GM23338 (cell line): Measurements from ENCODE around the gene DLG2. TPM values are rescaled to one million over a fixed set of nuclear protein-coding genes. Genes with fewer than 3 reads are reported as not detected.

Experiments
- ATAC-seq: fragments of 200-7000 bp; cut with Tn5 transposase; 3 replicates; pipeline ENCODE4 v1.9.1; 2020
- DNase-seq: peaks from one replicate; pipeline ENCODE4 v3.0.0-alpha.2; 2015; ENCODE audit warnings: low spot score
- H2AFZ ChIP-seq: fragments of 200-600 bp; sonication (generic); 2 replicates; pipeline ENCODE4 v1.8.0; 2016; ENCODE audit warnings: antibody characterized with exemption, mild to moderate bottlenecking, moderate library complexity
- H3F3A ChIP-seq: fragments of 200-600 bp; sonication (generic); replicated peaks from 2 replicates; pipeline ENCODE4 v1.8.0; 2017; ENCODE audit warnings: antibody characterized with exemption, mixed run types, low read depth
- H3K27ac ChIP-seq: fragments of 200-600 bp; sonication (generic); 2 replicates; pipeline ENCODE4 v1.6.1; 2016; ENCODE audit warnings: low read depth
- H3K27me3 ChIP-seq: fragments of 200-600 bp; sonication (generic); 2 replicates; pipeline ENCODE4 v1.8.0; 2016; ENCODE audit warnings: mild to moderate bottlenecking, mixed run types, moderate library complexity; ENCODE audit not compliant: insufficient read depth
- H3K36me3 ChIP-seq: fragments of 200-600 bp; sonication (generic); 2 replicates; pipeline ENCODE4 v1.8.0; 2016; ENCODE audit warnings: mild to moderate bottlenecking; ENCODE audit not compliant: insufficient read depth
- H3K4me1 ChIP-seq: fragments of 200-600 bp; sonication (generic); 2 replicates; pipeline ENCODE4 v1.8.0; 2016; ENCODE audit warnings: mild to moderate bottlenecking, moderate library complexity; ENCODE audit not compliant: insufficient read depth
- H3K4me2 ChIP-seq: fragments of 200-600 bp; sonication (generic); 2 replicates; pipeline ENCODE4 v1.7.1; 2017; ENCODE audit warnings: mixed run types
- H3K4me3 ChIP-seq: fragments of 200-600 bp; sonication (generic); 2 replicates; pipeline ENCODE4 v1.6.1; 2016; ENCODE audit warnings: mixed run types
- H3K79me2 ChIP-seq: fragments of 200-600 bp; sonication (generic); replicated peaks from 2 replicates; pipeline ENCODE4 v1.8.0; 2017; ENCODE audit warnings: mild to moderate bottlenecking; ENCODE audit not compliant: insufficient read depth
- H3K9me2 ChIP-seq: fragments of 200-600 bp; sonication (generic); 2 replicates; pipeline ENCODE4 v1.8.0; 2017; ENCODE audit not compliant: insufficient read depth
- H4K20me1 ChIP-seq: fragments of 200-600 bp; sonication (generic); replicated peaks from 2 replicates; pipeline ENCODE4 v1.8.0; 2017; ENCODE audit warnings: mild to moderate bottlenecking; ENCODE audit not compliant: insufficient read depth
- H3K27ac Mint-ChIP-seq: 2 replicates; pipeline ENCODE4 v1.8.0; 2020; ENCODE audit warnings: inconsistent platforms, mild to moderate bottlenecking, moderate library complexity, mixed read lengths
- H3K27me3 Mint-ChIP-seq: 3 replicates; pipeline ENCODE4 v1.8.0; 2022; ENCODE audit warnings: low read depth, mild to moderate bottlenecking, moderate library complexity, mixed read lengths, inconsistent platforms; ENCODE audit not compliant: insufficient read depth, poor library complexity
- H3K36me3 Mint-ChIP-seq: 3 replicates; pipeline ENCODE4 v1.8.0; 2021; ENCODE audit warnings: low read depth, mild to moderate bottlenecking, inconsistent platforms, moderate library complexity, mixed read lengths
- H3K4me1 Mint-ChIP-seq: 3 replicates; pipeline ENCODE4 v1.8.0; 2020; ENCODE audit warnings: mild to moderate bottlenecking, inconsistent platforms, mixed read lengths
- H3K4me3 Mint-ChIP-seq: 3 replicates; pipeline ENCODE4 v1.8.0; 2021; ENCODE audit warnings: moderate library complexity, mild to moderate bottlenecking, inconsistent platforms, mixed read lengths
- H3K9me3 Mint-ChIP-seq: 3 replicates; pipeline ENCODE4 v1.8.0; 2020; ENCODE audit warnings: moderate library complexity, mild to moderate bottlenecking, inconsistent platforms, mixed read lengths
- CREB1 ChIP-seq: fragments of 250-450 bp; sonication (Bioruptor Pico); IDR thresholded peaks from 2 replicates; pipeline ENCODE4 v1.5.0; 2020; ENCODE audit warnings: low read depth, mild to moderate bottlenecking, moderate library complexity
- CTCF ChIP-seq, 2 experiments: fragments of 200-600 bp in 1 of 2; sonication (generic) in 1 of 2; conservative IDR thresholded peaks; 2 replicates each; pipeline versions ENCODE4 v1.5.1 to v1.6.1; 2016 to 2017; ENCODE audit warnings: antibody characterized with exemption in 2 of 2, low read depth in 2 of 2, mild to moderate bottlenecking in 2 of 2, moderate library complexity in 1 of 2
- ETS1 ChIP-seq: IDR thresholded peaks from 2 replicates; pipeline ENCODE4 v1.6.1; 2016; ENCODE audit warnings: antibody characterized with exemption
- EZH2 ChIP-seq: fragments of 200-600 bp; sonication (generic); IDR thresholded peaks from one replicate; pipeline ENCODE4 v1.8.0; 2017; ENCODE audit warnings: antibody characterized with exemption, mild to moderate bottlenecking, low read depth; ENCODE audit not compliant: unreplicated experiment
- EZH2phosphoT487 ChIP-seq: fragments of 200-600 bp; sonication (generic); IDR thresholded peaks from one replicate; pipeline ENCODE4 v1.8.1; 2018; ENCODE audit warnings: antibody characterized with exemption; ENCODE audit not compliant: unreplicated experiment
- JUNB ChIP-seq: IDR thresholded peaks from one replicate; pipeline ENCODE4 v1.6.1; 2016; ENCODE audit warnings: antibody characterized with exemption; ENCODE audit not compliant: unreplicated experiment
- NANOG ChIP-seq: IDR thresholded peaks from 2 replicates; pipeline ENCODE4 v1.6.1; 2016; ENCODE audit warnings: antibody characterized with exemption, borderline replicate concordance
- POLR2AphosphoS5 ChIP-seq: IDR thresholded peaks from 2 replicates; pipeline ENCODE4 v1.6.1; 2016; ENCODE audit warnings: antibody characterized with exemption, low read depth
- REST ChIP-seq: IDR thresholded peaks from one replicate; pipeline ENCODE4 v1.6.1; 2018; ENCODE audit warnings: antibody characterized with exemption; ENCODE audit not compliant: unreplicated experiment
- STAT1 ChIP-seq: IDR thresholded peaks from one replicate; pipeline ENCODE4 v1.6.1; 2016; ENCODE audit warnings: antibody characterized with exemption; ENCODE audit not compliant: unreplicated experiment
- ZNF114 ChIP-seq: fragments of 250-450 bp; sonication (Bioruptor Pico); IDR thresholded peaks from 2 replicates; pipeline ENCODE4 v1.5.0; 2020; ENCODE audit warnings: mild to moderate bottlenecking, moderate library complexity
- ZNF331 ChIP-seq: fragments of 250-450 bp; sonication (Bioruptor Pico); IDR thresholded peaks from 2 replicates; pipeline ENCODE4 v1.5.0; 2020; ENCODE audit warnings: low read depth, mild to moderate bottlenecking, moderate library complexity
- ZNF462 ChIP-seq: fragments of 250-450 bp; sonication (Bioruptor Pico); IDR thresholded peaks from 2 replicates; pipeline ENCODE4 v1.5.0; 2020; ENCODE audit warnings: mild to moderate bottlenecking, moderate library complexity
- polyA plus RNA-seq: library from polyadenylated mRNA; unstranded; fragments of >200 nt; fragmentation: Nextera tagmentation; extraction: Ambion mirVana; gene quantifications from 2 replicates; pipeline ENCODE4 v1.2.1, GENCODE V29; 2016
- total RNA-seq: library from RNA; depleted of rRNA; stranded (reverse); fragments of >200 nt; shearing (Covaris generic); gene quantifications from 2 replicates; pipeline ENCODE4 v1.2.3, GENCODE V29; 2014

The DLG2 gene
- total and polyA plus RNA-seq, 2 experiments from 2014 or later: 19.8 to 21.5 TPM

GRCh38 chr11:85256433-85256832 is 370.7 kb downstream of the DLG2 start:
- Histone ChIP-seq H3K36me3 (no peaks in the 10 kb centered on the region), H3K4me2 (no peak overlapping the region), H2AFZ (no peak overlapping the region), H3K4me3 (no peak overlapping the region), H4K20me1 (no peaks in the 10 kb centered on the region), H3F3A (no peaks in the 10 kb centered on the region), H3K27ac (no peak overlapping the region), H3K79me2 (no peaks in the 10 kb centered on the region), H3K27me3 (no peaks in the 10 kb centered on the region), H3K4me1 (peaks cover 16% of the 10 kb centered on the region), H3K9me2 (peaks cover 14% of the 10 kb centered on the region)
- H3K4me3 Mint-ChIP-seq: no peak overlapping the region
- no peak overlapping the region for H3K27ac Mint-ChIP-seq
- peaks cover 14% of the 10 kb centered on the region for H3K9me3 Mint-ChIP-seq
- no peak for ATAC-seq
- H3K4me1 Mint-ChIP-seq: peaks cover 12% of the 10 kb centered on the region; the same call in 2 of the 3 replicates
- peaks cover 16% of the 10 kb centered on the region for H3K36me3 Mint-ChIP-seq
- peaks cover 3% of the 10 kb centered on the region for H3K27me3 Mint-ChIP-seq
- no peak for DNase-seq
- TF ChIP-seq ZNF114 (CRISPR knock-in tag): no peak
- TF ChIP-seq ZNF331: no peak
- no peak for TF ChIP-seq JUNB
- no peak for TF ChIP-seq ZNF462 (CRISPR knock-in tag)
- TF ChIP-seq NANOG: no peak
- no peak for TF ChIP-seq CREB1 (CRISPR knock-in tag)
- no peak for TF ChIP-seq ETS1
- TF ChIP-seq EZH2phosphoT487: no peak
- TF ChIP-seq EZH2: no peak
- no peak for TF ChIP-seq STAT1
- TF ChIP-seq CTCF (conservative IDR thresholded peaks at IDR 0.05; ENCODE audit: low read depth in 2 of 2): no peak
- TF ChIP-seq POLR2AphosphoS5: no peak
- no peak for TF ChIP-seq REST
